B cell (primary cell): ENCODE results near the gene EFL1. TPM values are rescaled to one million over a fixed set of nuclear protein-coding genes. Genes with fewer than 3 reads are reported as not detected.

Experiments
- ATAC-seq: fragments of 200-7000 bp; cut with Tn5 transposase; one replicate; pipeline ENCODE4 v1.10.0; 2021; ENCODE audit warnings: low read depth, mild to moderate bottlenecking, moderate number of reproducible peaks, moderate library complexity
- CTCF ChIA-PET: fragments of 350-600 bp; sonication (Branson Sonifier 250); formaldehyde crosslinking; loops from one replicate; lab custom pipeline; 2021; ENCODE audit warnings: antibody characterized with exemption, inconsistent platforms; lab: Charles Lee
- POLR2A ChIA-PET: fragments of 350-600 bp; sonication (Branson Sonifier 250); formaldehyde crosslinking; loops from one replicate; lab custom pipeline; 2021; ENCODE audit warnings: antibody characterized with exemption; lab: Charles Lee
- DNase-seq: peaks from one replicate; pipeline ENCODE4 v3.0.0; 2013
- H2AFZ ChIP-seq: 2 replicates; pipeline ENCODE4 v1.6.1; 2012; ENCODE audit warnings: mild to moderate bottlenecking, low read depth, low read length; ENCODE audit not compliant: insufficient read depth, poor library complexity, severe bottlenecking
- H3K27ac ChIP-seq, 2 donors: 1 replicate in 1 of 2; 2 replicates in 1 of 2; pipeline ENCODE4 v1.5.1; 2012 to 2013; ENCODE audit warnings: low read length in 2 of 2, mild to moderate bottlenecking in 2 of 2, moderate library complexity in 1 of 2
- H3K27me3 ChIP-seq, 4 experiments: fragments of 200-600 bp in 1 of 4; sonication (generic) in 1 of 4; replicated peaks in 1 of 4; 1 replicate in 2 of 4; 2 replicates in 2 of 4; pipeline versions ENCODE4 v1.6.1 to v1.7.0; 2013 to 2016; ENCODE audit warnings: low read length in 3 of 4, mild to moderate bottlenecking in 2 of 4, mixed read lengths in 1 of 4, moderate library complexity in 1 of 4; ENCODE audit not compliant: insufficient read depth in 4 of 4, control insufficient read depth in 3 of 4; ENCODE audit errors: control extremely low read depth in 1 of 4
- H3K36me3 ChIP-seq, 2 experiments: replicated peaks in 1 of 2; 1 replicate in 1 of 2; 2 replicates in 1 of 2; pipeline versions ENCODE4 v1.6.1 to v1.7.1; 2013; ENCODE audit warnings: low read length in 1 of 2; ENCODE audit not compliant: insufficient read depth in 2 of 2, control insufficient read depth in 1 of 2; ENCODE audit errors: control extremely low read depth in 1 of 2, extremely low read depth in 1 of 2
- H3K4me1 ChIP-seq, 2 donors: fragments of 200-600 bp in 1 of 2; sonication (generic) in 1 of 2; 1 replicate in 1 of 2; 2 replicates in 1 of 2; pipeline versions ENCODE4 v1.5.1 to v1.6.1; 2013 to 2017; ENCODE audit warnings: low read length in 2 of 2; ENCODE audit not compliant: control insufficient read depth in 2 of 2, insufficient read depth in 2 of 2
- H3K4me2 ChIP-seq: replicated peaks from 2 replicates; pipeline ENCODE3; 2012; ENCODE audit warnings: mild to moderate bottlenecking, low read depth, low read length; ENCODE audit not compliant: poor library complexity, severe bottlenecking
- H3K4me3 ChIP-seq, 5 experiments: fragments of 200-600 bp in 1 of 5; sonication (generic) in 1 of 5; 1 replicate in 3 of 5; 2 replicates in 2 of 5; pipeline versions ENCODE4 v1.5.1 to v1.7.0; 2011 to 2016; ENCODE audit warnings: low read length in 4 of 5, mild to moderate bottlenecking in 4 of 5, low read depth in 2 of 5, control low read depth in 1 of 5, moderate library complexity in 1 of 5; ENCODE audit not compliant: insufficient read depth in 1 of 5; ENCODE audit errors: control extremely low read depth in 1 of 5, extremely low read depth in 1 of 5
- H3K79me2 ChIP-seq: fragments of 200-600 bp; sonication (generic); one replicate; pipeline ENCODE4 v1.6.0; 2016; ENCODE audit warnings: low read length; ENCODE audit not compliant: control insufficient read depth, insufficient read depth
- H3K9ac ChIP-seq: fragments of 200-600 bp; sonication (generic); 2 replicates; pipeline ENCODE4 v1.6.1; 2017; ENCODE audit warnings: mild to moderate bottlenecking, low read length, moderate library complexity
- H3K9me3 ChIP-seq, 3 donors: one replicate each; pipeline versions ENCODE4 v1.6.1 to v1.7.1; 2013; ENCODE audit warnings: low read length in 2 of 3; ENCODE audit not compliant: control insufficient read depth in 2 of 3, insufficient read depth in 1 of 3; ENCODE audit errors: control extremely low read depth in 1 of 3
- H4K20me1 ChIP-seq: 2 replicates; pipeline ENCODE4 v1.6.0; 2012; ENCODE audit warnings: mild to moderate bottlenecking, low read length; ENCODE audit not compliant: insufficient read depth, control insufficient read depth, poor library complexity, severe bottlenecking
- H3K27ac Mint-ChIP-seq: one replicate; pipeline ENCODE4 v1.8.0; 2021; ENCODE audit warnings: mixed read lengths
- H3K27me3 Mint-ChIP-seq: one replicate; pipeline ENCODE4 v1.8.0; 2021; ENCODE audit warnings: mixed read lengths
- H3K4me1 Mint-ChIP-seq: one replicate; pipeline ENCODE4 v1.8.0; 2021; ENCODE audit warnings: mixed read lengths
- H3K4me3 Mint-ChIP-seq: one replicate; pipeline ENCODE4 v1.8.0; 2021; ENCODE audit warnings: mixed read lengths
- H3K9me3 Mint-ChIP-seq: one replicate; pipeline ENCODE4 v1.8.0; 2022; ENCODE audit warnings: mixed read lengths; ENCODE audit not compliant: insufficient read depth
- EZH2 ChIP-seq: IDR thresholded peaks from 2 replicates; pipeline ENCODE4 v1.6.1; 2012; ENCODE audit warnings: borderline replicate concordance, low read depth, mild to moderate bottlenecking, moderate library complexity, low read length; ENCODE audit not compliant: insufficient read depth, poor library complexity, severe bottlenecking
- WGBS: methylation state at CpG from one replicate; pipeline ENCODE4 v1.1.5; 2013; ENCODE audit warnings: missing lambda C conversion rate; ENCODE audit not compliant: insufficient coverage; 5-methylcytosine and 5-hydroxymethylcytosine counted together
- intact Hi-C: fragments of 100-400 bp; cut with micrococcal nuclease; formaldehyde crosslinking; loops from one replicate; pipeline ENCODE4 v1.10.0; 2022
- polyA plus RNA-seq: library from polyadenylated mRNA; depleted of rRNA; stranded (reverse); fragments of >200 nt; gene quantifications from 2 replicates; pipeline ENCODE4 v1.2.3, GENCODE V29; 2012
- total RNA-seq, 2 donors: library from RNA; stranded (reverse); fragments of 120-200 nt in 1 of 2; gene quantifications; 1 replicate in 1 of 2; 2 replicates in 1 of 2; pipeline versions ENCODE4 v1.2.3 to v1.2.4, GENCODE V29; 2013 to 2022
- TF ChIP-seq, protein P1 (sequence below): fragments of 200-600 bp; IDR thresholded peaks from one replicate; pipeline ENCODE4 v1.8.0; 2022; ENCODE audit warnings: antibody characterized with exemption, mild to moderate bottlenecking

Gene EFL1
- total and polyA plus RNA-seq, 2 donors (not counting 1 experiment from before 2014, with no cell fraction given) = 8.2 to 25.8 TPM

GRCh38 chr15:82093774-82094211, 168.7 kb downstream of the EFL1 start:
- H3K27me3 Mint-ChIP-seq = peaks cover 9% of the 10 kb centered on the region
- H3K4me3 Mint-ChIP-seq = no peak overlapping the region
- Histone ChIP-seq H3K4me3 (no peak overlapping the region), H3K9ac (no peak overlapping the region), H3K4me1 (no peaks in the 10 kb centered on the region), H3K36me3 (no peaks in the 10 kb centered on the region), H3K9me3 (peaks cover 0 to 3% (median 0%) of the 10 kb centered on the region in 3 donors), H3K79me2 (no peaks in the 10 kb centered on the region), H3K27me3 (no peaks in the 10 kb centered on the region), H3K27ac (no peak overlapping the region), H2AFZ (no peak overlapping the region), H4K20me1 (no peaks in the 10 kb centered on the region), H3K4me2 (no peak overlapping the region)
- H3K9me3 Mint-ChIP-seq = peaks cover 5% of the 10 kb centered on the region
- CTCF ChIA-PET = no interaction called here
- no peak for DNase-seq
- WGBS = 100% methylated on average over 6 of the region's 13 CpGs
- H3K4me1 Mint-ChIP-seq = no peaks in the 10 kb centered on the region
- intact Hi-C loops = no loop called here
- no peak overlapping the region for H3K27ac Mint-ChIP-seq
- no peak for TF ChIP-seq EZH2
- TF ChIP-seq, protein P1, sequence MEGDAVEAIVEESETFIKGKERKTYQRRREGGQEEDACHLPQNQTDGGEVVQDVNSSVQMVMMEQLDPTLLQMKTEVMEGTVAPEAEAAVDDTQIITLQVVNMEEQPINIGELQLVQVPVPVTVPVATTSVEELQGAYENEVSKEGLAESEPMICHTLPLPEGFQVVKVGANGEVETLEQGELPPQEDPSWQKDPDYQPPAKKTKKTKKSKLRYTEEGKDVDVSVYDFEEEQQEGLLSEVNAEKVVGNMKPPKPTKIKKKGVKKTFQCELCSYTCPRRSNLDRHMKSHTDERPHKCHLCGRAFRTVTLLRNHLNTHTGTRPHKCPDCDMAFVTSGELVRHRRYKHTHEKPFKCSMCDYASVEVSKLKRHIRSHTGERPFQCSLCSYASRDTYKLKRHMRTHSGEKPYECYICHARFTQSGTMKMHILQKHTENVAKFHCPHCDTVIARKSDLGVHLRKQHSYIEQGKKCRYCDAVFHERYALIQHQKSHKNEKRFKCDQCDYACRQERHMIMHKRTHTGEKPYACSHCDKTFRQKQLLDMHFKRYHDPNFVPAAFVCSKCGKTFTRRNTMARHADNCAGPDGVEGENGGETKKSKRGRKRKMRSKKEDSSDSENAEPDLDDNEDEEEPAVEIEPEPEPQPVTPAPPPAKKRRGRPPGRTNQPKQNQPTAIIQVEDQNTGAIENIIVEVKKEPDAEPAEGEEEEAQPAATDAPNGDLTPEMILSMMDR = no peak
- POLR2A ChIA-PET = no interaction called here
- ATAC-seq = no peak

DNA sequence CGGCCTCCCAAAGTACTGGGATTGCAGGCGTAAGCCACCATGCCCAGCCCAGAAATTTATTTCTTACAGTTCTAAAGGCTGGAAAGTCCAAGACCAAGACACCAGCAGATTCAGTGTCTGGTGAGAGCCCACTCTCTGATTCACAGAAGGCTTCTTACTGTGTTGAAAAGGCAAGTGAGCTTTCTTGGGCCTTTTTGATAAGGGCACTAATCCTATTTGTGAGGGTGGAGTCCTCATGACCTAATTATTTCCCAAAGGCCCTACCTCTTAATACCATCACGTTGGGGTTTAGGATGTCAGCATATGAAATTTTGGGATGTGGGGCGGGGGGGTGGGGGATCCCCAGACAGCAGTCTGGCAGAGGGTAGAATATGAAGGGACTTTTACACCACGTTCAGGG, 169.2 kb downstream of the EFL1 start:
- ChIA-PET CTCF (no interaction called here), POLR2A (no interaction called here)
- Histone ChIP-seq H3K4me3 (no peak overlapping the region), H3K27ac (no peak overlapping the region), H4K20me1 (no peaks in the 10 kb centered on the region), H3K27me3 (no peaks in the 10 kb centered on the region), H3K9ac (no peak overlapping the region), H3K36me3 (no peaks in the 10 kb centered on the region), H2AFZ (no peak overlapping the region), H3K4me2 (no peak overlapping the region), H3K4me1 (no peaks in the 10 kb centered on the region), H3K9me3 (peaks cover 0 to 3% (median 0%) of the 10 kb centered on the region in 3 donors), H3K79me2 (no peaks in the 10 kb centered on the region)
- H3K27me3 Mint-ChIP-seq = peaks cover 6% of the 10 kb centered on the region
- WGBS = no CpG with 5 or more reads among the region's 5 CpGs
- H3K27ac Mint-ChIP-seq = no peak overlapping the region
- no peak for ATAC-seq
- no peak overlapping the region for H3K4me3 Mint-ChIP-seq
- H3K9me3 Mint-ChIP-seq = peaks cover 5% of the 10 kb centered on the region
- intact Hi-C loops = no loop called here
- TF ChIP-seq, protein P1 = no peak
- no peak for TF ChIP-seq EZH2
- no peak for DNase-seq
- H3K4me1 Mint-ChIP-seq = no peaks in the 10 kb centered on the region
